DND-41 (cell line): Measurements from ENCODE around the gene GNAT2.

Experiments
- ATAC-seq: fragments of 200-7000 bp; cut with Tn5 transposase; 3 replicates; pipeline ENCODE4 v1.9.1; 2021; ENCODE audit warnings: low read depth; ENCODE audit not compliant: insufficient read depth
- DNase-seq: peaks from one replicate; pipeline ENCODE4 v3.0.0-alpha.2; 2020
- H2AFZ ChIP-seq: 2 replicates; pipeline ENCODE4 v1.6.0; 2012; ENCODE audit warnings: low read depth, low read length
- H3K27ac ChIP-seq: 2 replicates; pipeline ENCODE4 v1.5.1; 2012; ENCODE audit warnings: low read length, inconsistent platforms
- H3K27me3 ChIP-seq: fragments of 200-600 bp; sonication (generic); 2 replicates; pipeline ENCODE4 v1.6.0; 2012; ENCODE audit warnings: low read length, mild to moderate bottlenecking, inconsistent platforms; ENCODE audit not compliant: insufficient read depth, poor library complexity
- H3K36me3 ChIP-seq: 2 replicates; pipeline ENCODE4 v1.5.1; 2012; ENCODE audit warnings: low read length, inconsistent platforms; ENCODE audit not compliant: insufficient read depth
- H3K4me1 ChIP-seq: 2 replicates; pipeline ENCODE4 v1.5.1; 2012; ENCODE audit warnings: mild to moderate bottlenecking, low read length; ENCODE audit not compliant: insufficient read depth
- H3K4me2 ChIP-seq: 2 replicates; pipeline ENCODE4 v1.6.0; 2012; ENCODE audit warnings: mild to moderate bottlenecking, moderate library complexity, low read length, inconsistent platforms; ENCODE audit not compliant: insufficient read depth
- H3K4me3 ChIP-seq, 2 experiments: fragments of 200-600 bp in 1 of 2; shearing (Covaris generic) in 1 of 2; 2 replicates each; pipeline ENCODE4 v1.5.1; 2012 to 2016; ENCODE audit warnings: inconsistent platforms in 2 of 2, low read length in 2 of 2, mild to moderate bottlenecking in 2 of 2, low read depth in 1 of 2, moderate library complexity in 1 of 2
- H3K79me2 ChIP-seq: 2 replicates; pipeline ENCODE4 v1.6.0; 2012; ENCODE audit warnings: low read length, inconsistent platforms; ENCODE audit not compliant: insufficient read depth
- H3K9ac ChIP-seq: 2 replicates; pipeline ENCODE4 v1.6.0; 2012; ENCODE audit warnings: low read depth, mild to moderate bottlenecking, inconsistent platforms, low read length, moderate library complexity
- H3K9me3 ChIP-seq: 2 replicates; pipeline ENCODE4 v1.5.1; 2012; ENCODE audit warnings: low read length, moderate library complexity, mild to moderate bottlenecking, inconsistent platforms; ENCODE audit not compliant: insufficient read depth, severe bottlenecking
- H4K20me1 ChIP-seq: 2 replicates; pipeline ENCODE4 v1.6.0; 2012; ENCODE audit warnings: low read length; ENCODE audit not compliant: insufficient read depth
- CTCF ChIP-seq: IDR thresholded peaks from 2 replicates; pipeline ENCODE4 v1.5.1; 2012; ENCODE audit warnings: borderline replicate concordance, low read length, moderate library complexity, mild to moderate bottlenecking; ENCODE audit not compliant: poor library complexity, severe bottlenecking; ENCODE audit errors: extremely low read depth
- EZH2 ChIP-seq: IDR thresholded peaks from 3 replicates; pipeline ENCODE4 v1.6.1; 2012; ENCODE audit warnings: borderline replicate concordance, low read depth, mild to moderate bottlenecking, moderate library complexity, low read length, inconsistent platforms; ENCODE audit not compliant: severe bottlenecking

Gene GNAT2

GRCh38 chr1:109609881-109610280 lies 9.5 kb downstream of the GNAT2 start:
- no peak for TF ChIP-seq EZH2
- TF ChIP-seq CTCF, result no peak
- no peaks in the 10 kb centered on the region for H3K36me3 ChIP-seq
- DNase-seq (no peak), ATAC-seq (no peak)
- no peak overlapping the region for H3K4me2 ChIP-seq
- H2AFZ ChIP-seq, result no peak overlapping the region
- peaks cover 5% of the 10 kb centered on the region for H3K27me3 ChIP-seq
- H3K4me3 ChIP-seq, result no peak overlapping the region
- H3K4me1 ChIP-seq, result no peaks in the 10 kb centered on the region
- no peaks in the 10 kb centered on the region for H3K79me2 ChIP-seq
- H3K9ac ChIP-seq, result no peak overlapping the region
- no peak overlapping the region for H3K27ac ChIP-seq
- H3K9me3 ChIP-seq, result no peaks in the 10 kb centered on the region
- H4K20me1 ChIP-seq, result no peaks in the 10 kb centered on the region

GRCh38 chr1:109605381-109605780 lies 14.0 kb downstream of the GNAT2 start:
- Histone ChIP-seq H4K20me1 (no peaks in the 10 kb centered on the region), H3K79me2 (no peaks in the 10 kb centered on the region), H3K9me3 (no peaks in the 10 kb centered on the region), H3K4me3 (no peak overlapping the region), H3K27ac (no peak overlapping the region), H3K9ac (no peak overlapping the region), H3K27me3 (no peaks in the 10 kb centered on the region), H3K36me3 (no peaks in the 10 kb centered on the region), H2AFZ (no peak overlapping the region), H3K4me2 (no peak overlapping the region), H3K4me1 (no peaks in the 10 kb centered on the region)
- no peak for DNase-seq
- no peak for ATAC-seq
- TF ChIP-seq CTCF (no peak), EZH2 (no peak)

- TF ChIP-seq EZH2 (no peak), CTCF (no peak)
- no peaks in the 10 kb centered on the region for H3K79me2 ChIP-seq
- no peaks in the 10 kb centered on the region for H4K20me1 ChIP-seq
- no peak overlapping the region for H3K4me2 ChIP-seq
- no peaks in the 10 kb centered on the region for H3K36me3 ChIP-seq
- H3K27me3 ChIP-seq, result no peaks in the 10 kb centered on the region
- no peak overlapping the region for H3K4me3 ChIP-seq
- H3K9me3 ChIP-seq, result no peaks in the 10 kb centered on the region
- no peak overlapping the region for H3K27ac ChIP-seq
- ATAC-seq (peak; percentile 49; the same call in 1 of the 3 replicates), DNase-seq (no peak)
- H2AFZ ChIP-seq, result no peak overlapping the region
- no peak overlapping the region for H3K9ac ChIP-seq
- no peaks in the 10 kb centered on the region for H3K4me1 ChIP-seq
Measured at GRCh38 chr1:109603229-109603628, 16.2 kb downstream of the GNAT2 start.

- Histone ChIP-seq H3K9ac (no peak overlapping the region), H3K27ac (no peak overlapping the region), H3K36me3 (peaks cover 17% of the 10 kb centered on the region; the same call in 1 of the 2 replicates), H3K4me2 (no peak overlapping the region), H3K9me3 (no peaks in the 10 kb centered on the region), H4K20me1 (no peaks in the 10 kb centered on the region), H3K79me2 (no peaks in the 10 kb centered on the region), H3K4me3 (no peak overlapping the region), H2AFZ (no peak overlapping the region), H3K4me1 (no peaks in the 10 kb centered on the region), H3K27me3 (no peaks in the 10 kb centered on the region)
- ATAC-seq (peak; percentile 67), DNase-seq (no peak)
- TF ChIP-seq EZH2 (no peak), CTCF (peak; percentile 28)
Measured at GRCh38 chr1:109598655-109599054, 20.8 kb downstream of the GNAT2 start.
